Measurements from ENCODE around the gene MEIOB.

Gene MEIOB

DNA sequence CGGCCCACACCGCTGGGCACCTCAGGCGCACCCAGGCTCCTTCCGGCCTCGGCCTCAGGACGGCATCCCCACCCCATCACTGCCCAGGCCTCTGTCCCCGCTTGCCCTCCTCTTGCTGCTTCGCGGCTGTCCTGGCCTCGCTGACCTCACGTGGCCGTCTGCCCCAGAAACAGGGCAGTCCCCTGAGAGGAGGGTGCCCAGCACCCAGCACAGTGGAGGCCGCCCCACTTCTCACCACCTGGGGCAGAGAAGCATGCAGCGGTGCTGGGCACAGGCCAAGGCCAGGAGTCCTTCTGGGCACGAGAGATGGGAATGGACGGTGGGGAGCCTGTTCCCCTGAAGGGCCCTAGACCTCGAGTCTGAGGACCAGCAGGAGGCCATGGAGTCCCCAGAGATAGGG, 54.2 kb downstream of the MEIOB start:
- TF ChIP-seq POLR2AphosphoS5 (IDR thresholded peaks at IDR 0.05; ENCODE audit: low read depth, low read length) (no peak), SIN3A (IDR thresholded peaks at IDR 0.05; ENCODE audit: borderline replicate concordance, insufficient read depth, low read length) (no peak), FOXP2 (optimal IDR thresholded peaks at IDR 0.05; ENCODE audit: borderline replicate concordance, extremely low read depth, extremely low read length, insufficient read depth) (no peak), TAF1 (IDR thresholded peaks at IDR 0.05; ENCODE audit: borderline replicate concordance, insufficient read depth, low read length) (no peak)
- TF ChIP-seq, protein P1, sequence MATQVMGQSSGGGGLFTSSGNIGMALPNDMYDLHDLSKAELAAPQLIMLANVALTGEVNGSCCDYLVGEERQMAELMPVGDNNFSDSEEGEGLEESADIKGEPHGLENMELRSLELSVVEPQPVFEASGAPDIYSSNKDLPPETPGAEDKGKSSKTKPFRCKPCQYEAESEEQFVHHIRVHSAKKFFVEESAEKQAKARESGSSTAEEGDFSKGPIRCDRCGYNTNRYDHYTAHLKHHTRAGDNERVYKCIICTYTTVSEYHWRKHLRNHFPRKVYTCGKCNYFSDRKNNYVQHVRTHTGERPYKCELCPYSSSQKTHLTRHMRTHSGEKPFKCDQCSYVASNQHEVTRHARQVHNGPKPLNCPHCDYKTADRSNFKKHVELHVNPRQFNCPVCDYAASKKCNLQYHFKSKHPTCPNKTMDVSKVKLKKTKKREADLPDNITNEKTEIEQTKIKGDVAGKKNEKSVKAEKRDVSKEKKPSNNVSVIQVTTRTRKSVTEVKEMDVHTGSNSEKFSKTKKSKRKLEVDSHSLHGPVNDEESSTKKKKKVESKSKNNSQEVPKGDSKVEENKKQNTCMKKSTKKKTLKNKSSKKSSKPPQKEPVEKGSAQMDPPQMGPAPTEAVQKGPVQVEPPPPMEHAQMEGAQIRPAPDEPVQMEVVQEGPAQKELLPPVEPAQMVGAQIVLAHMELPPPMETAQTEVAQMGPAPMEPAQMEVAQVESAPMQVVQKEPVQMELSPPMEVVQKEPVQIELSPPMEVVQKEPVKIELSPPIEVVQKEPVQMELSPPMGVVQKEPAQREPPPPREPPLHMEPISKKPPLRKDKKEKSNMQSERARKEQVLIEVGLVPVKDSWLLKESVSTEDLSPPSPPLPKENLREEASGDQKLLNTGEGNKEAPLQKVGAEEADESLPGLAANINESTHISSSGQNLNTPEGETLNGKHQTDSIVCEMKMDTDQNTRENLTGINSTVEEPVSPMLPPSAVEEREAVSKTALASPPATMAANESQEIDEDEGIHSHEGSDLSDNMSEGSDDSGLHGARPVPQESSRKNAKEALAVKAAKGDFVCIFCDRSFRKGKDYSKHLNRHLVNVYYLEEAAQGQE (IDR thresholded peaks at IDR 0.05; ENCODE audit: insufficient read depth in 1 of 2, low read depth in 2 of 2, low read length in 2 of 2) = no peak

DNA sequence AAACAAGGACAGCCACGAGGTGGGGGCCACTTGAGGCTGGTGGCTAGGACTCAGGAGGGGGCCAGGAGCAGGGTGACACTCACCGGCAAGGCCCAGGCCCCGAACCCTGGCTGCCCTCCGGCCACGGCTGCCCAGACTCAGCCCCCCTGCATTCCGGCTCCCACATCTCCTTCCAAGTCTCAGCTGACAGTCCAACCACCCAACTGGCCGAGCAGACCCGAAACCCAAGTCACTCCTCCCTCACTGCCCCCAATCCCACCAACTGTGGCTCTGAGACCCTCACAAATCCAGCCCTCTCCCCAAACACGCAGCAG, 54.7 kb downstream of the MEIOB start:
- TF ChIP-seq POLR2AphosphoS5 (IDR thresholded peaks at IDR 0.05; ENCODE audit: low read depth, low read length) (no peak), FOXP2 (optimal IDR thresholded peaks at IDR 0.05; ENCODE audit: borderline replicate concordance, extremely low read depth, extremely low read length, insufficient read depth) (no peak), TAF1 (IDR thresholded peaks at IDR 0.05; ENCODE audit: borderline replicate concordance, insufficient read depth, low read length) (no peak), SIN3A (IDR thresholded peaks at IDR 0.05; ENCODE audit: borderline replicate concordance, insufficient read depth, low read length) (no peak)
- TF ChIP-seq, protein P1 (IDR thresholded peaks at IDR 0.05; ENCODE audit: insufficient read depth in 1 of 2, low read depth in 2 of 2, low read length in 2 of 2) = no peak

DNA sequence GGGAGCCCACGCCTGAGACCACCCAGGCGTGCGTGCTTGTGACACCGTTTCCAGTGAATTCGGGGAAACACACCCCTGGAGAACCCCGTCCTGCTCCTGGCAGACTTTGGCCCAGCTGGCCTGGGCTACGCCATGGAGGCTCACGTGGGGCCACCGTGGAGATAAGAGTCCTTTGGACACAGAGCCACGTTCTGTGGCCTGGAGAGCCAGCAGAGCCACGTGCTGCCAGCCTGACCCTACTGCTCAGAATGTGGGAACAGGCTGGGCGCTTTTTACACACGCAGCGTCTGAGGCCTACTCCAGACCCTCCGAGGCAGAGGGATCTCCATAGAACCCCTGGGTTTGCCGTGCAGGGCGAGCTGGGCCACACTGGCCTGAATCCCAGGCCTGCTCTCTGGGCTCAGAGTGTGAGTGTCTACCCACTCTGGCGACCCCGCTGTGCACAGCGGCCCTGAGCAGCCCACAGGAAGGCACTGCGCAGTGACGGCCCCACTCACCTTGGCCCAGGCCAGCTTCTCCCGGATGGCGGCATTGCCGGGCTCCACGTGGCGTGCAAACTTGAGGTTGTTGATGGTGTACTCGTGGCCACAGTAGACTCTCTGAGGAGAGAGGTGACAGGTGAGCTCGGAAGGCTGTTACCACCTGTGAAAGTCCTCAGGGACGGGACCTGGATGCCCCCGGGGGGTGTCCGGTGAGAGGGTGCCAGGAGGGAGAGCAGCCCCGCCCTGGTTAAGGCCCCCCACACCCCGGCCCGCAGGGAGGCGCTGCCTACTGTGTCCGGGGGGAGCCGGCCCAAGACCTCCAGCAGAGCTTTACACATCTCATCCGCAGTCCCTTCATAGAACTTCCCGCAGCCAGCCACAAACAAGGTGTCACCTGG, 55.3 kb downstream of the MEIOB start:
- TF ChIP-seq, protein P1 (IDR thresholded peaks at IDR 0.05; ENCODE audit: insufficient read depth in 1 of 2, low read depth in 2 of 2, low read length in 2 of 2) = no peak
- no peak for TF ChIP-seq SIN3A (IDR thresholded peaks at IDR 0.05; ENCODE audit: borderline replicate concordance, insufficient read depth, low read length)
- no peak for TF ChIP-seq TAF1 (IDR thresholded peaks at IDR 0.05; ENCODE audit: borderline replicate concordance, insufficient read depth, low read length)
- no peak for TF ChIP-seq FOXP2 (optimal IDR thresholded peaks at IDR 0.05; ENCODE audit: borderline replicate concordance, extremely low read depth, extremely low read length, insufficient read depth)
- no peak for TF ChIP-seq POLR2AphosphoS5 (IDR thresholded peaks at IDR 0.05; ENCODE audit: low read depth, low read length)

DNA sequence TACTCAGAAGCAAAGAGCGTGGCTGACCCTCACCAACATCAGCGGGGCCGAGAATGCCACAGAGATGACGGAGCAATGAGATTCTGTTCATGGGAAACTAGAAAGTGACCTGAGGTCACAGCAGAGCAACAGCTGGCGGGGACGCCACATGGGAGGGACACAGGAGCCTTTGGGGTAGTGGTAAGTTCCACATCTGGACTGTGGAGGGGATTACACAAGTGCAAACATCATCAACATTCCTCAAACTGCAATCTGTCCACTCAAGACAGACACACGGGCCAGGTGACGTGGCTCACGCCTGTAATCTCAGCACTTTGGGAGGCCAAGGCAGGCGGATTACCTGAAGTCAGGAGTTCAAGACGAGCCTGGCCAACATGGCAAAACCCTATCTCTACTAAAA, 56.5 kb downstream of the MEIOB start:
- TF ChIP-seq, protein P1 (IDR thresholded peaks at IDR 0.05; ENCODE audit: insufficient read depth in 1 of 2, low read depth in 2 of 2, low read length in 2 of 2) = no peak
- no peak for TF ChIP-seq FOXP2 (optimal IDR thresholded peaks at IDR 0.05; ENCODE audit: borderline replicate concordance, extremely low read depth, extremely low read length, insufficient read depth)
- no peak for TF ChIP-seq TAF1 (IDR thresholded peaks at IDR 0.05; ENCODE audit: borderline replicate concordance, insufficient read depth, low read length)
- no peak for TF ChIP-seq POLR2AphosphoS5 (IDR thresholded peaks at IDR 0.05; ENCODE audit: low read depth, low read length)
- TF ChIP-seq SIN3A (IDR thresholded peaks at IDR 0.05; ENCODE audit: borderline replicate concordance, insufficient read depth, low read length) = no peak
